GM19023 (cell line): ENCODE data around the gene PSD2.

Source experiments
- ATAC-seq: cut with Tn5 transposase; IDR thresholded peaks from one replicate; pipeline ENCODE4 v1.9.1; 2021; ENCODE audit warnings: mild to moderate bottlenecking, moderate library complexity; ENCODE audit not compliant: unreplicated experiment

The PSD2 gene

GRCh38 chr5:139810341-139811273 lies 15.0 kb downstream of the PSD2 start:
- no peak for ATAC-seq

DNA sequence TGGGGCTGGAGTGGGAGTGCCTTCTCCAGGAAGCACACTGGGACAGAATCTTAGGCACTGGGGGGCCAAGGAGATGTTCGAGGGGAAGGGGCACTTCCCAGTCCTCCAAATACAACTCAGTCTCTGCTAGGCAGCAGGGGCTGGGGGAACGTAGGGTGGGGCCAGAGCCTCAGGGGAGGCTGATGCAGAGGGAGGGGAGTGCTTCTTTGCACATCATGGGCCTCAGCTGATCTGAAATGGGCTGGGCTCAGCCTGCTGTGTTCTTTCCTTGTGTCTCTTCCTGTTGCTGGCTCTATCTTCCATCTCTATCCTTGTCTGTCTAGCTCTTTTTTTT lies 15.6 kb downstream of the PSD2 start:
- ATAC-seq = no peak

DNA sequence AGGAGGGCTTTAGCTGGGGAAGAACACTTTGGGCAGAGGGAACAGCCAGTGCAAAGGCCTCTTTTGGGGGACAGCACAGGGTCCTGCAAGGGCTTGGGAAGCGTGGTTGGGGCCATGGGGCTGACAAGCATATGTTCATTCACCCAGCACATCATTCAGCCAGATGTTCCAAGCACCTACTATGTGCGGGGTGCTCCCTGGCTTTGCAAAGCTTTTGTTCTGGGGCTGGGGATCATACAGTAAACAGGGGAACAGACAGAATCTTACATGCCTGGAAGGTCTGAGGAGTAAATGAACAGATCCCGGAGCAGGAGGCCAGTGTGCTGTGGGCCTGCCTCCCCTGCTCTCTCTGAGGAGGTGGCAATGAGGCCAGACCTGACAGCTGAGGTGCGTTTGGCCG lies 16.7 kb downstream of the PSD2 start:
- no peak for ATAC-seq

DNA sequence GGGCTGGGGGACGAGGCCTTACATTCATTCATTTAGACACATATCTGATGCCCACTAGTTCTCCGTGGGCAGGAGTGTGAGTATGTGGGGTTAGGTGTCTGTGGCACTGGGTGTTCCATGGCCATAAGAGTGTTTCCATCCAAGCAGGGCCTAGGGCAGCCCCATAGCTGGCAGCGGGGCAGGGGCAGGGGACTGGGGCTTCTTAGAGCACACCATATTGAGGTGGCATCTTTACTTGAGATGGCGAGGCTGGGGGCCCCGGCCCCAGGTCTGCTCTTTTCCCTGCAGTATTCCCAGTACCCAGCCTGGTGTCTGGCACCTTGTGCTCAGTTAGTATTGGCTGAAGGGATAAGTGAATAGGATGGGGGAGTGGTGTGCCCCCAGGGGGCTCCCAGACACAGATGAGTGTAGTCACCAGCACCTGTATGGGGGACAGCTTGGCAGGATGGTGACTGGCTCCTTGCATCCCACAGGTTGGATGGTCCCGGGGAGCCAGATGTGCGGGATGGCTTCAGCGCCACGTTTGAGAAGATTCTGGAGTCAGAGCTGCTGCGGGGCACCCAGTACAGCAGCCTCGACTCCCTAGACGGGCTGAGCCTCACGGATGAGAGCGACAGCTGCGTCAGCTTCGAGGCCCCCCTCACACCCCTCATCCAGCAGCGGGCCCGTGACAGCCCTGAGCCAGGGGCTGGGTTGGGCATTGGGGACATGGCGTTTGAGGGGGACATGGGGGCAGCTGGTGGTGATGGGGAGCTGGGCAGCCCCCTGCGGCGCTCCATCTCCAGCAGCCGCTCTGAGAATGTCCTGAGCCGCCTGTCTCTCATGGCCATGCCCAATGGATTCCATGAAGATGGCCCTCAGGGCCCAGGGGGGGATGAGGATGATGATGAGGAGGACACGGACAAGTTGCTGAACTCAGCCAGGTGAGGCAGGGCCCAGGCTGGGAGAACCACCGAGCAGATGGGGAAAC lies 17.5 kb downstream of the PSD2 start:
- ATAC-seq = no peak

DNA sequence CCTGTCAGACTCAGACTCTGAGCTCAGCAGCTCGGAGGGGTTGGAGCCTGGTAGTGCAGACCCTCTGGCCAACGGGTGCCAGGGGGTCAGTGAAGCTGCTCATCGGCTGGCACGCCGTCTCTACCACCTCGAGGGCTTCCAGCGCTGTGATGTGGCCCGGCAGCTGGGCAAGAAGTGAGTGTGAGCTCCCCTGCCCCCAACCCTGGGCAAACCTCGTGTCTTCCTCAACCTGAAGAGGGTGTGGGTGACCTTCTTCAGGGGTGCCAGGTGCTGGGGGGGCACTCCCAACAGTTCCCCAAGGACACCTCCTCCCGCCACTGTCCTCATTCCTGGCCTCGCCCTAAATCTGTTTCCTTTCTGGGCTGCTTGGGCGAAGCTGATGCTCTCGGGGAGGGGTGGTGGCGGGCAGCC lies 18.6 kb downstream of the PSD2 start:
- no peak for ATAC-seq

DNA sequence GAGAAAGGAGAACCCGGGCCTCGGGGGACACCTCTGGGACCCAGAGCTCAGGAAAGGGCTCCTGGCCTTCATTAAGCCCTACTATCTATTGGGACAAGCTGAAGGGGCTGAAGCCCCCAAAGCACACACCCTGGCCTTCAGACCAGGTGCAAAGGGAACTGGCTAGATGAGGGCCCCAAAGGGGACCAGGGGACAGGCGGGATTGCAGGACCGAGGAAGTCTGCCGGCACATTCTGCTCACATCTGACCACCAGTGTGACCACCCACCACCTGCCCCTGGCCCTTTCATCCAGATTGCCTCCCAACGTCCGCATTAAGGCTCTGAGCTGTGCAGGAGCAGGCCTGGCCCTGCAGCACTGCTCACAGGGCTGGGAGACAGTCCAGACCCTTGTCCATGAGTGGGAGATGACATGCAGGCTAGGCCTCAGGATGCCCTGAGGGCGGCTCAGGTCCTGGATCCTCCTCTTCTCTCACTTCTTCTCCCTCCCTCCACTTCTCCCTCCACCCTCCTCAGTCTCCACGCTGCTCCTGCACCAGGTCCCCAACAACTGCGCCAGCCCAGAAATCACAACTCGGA lies 19.2 kb downstream of the PSD2 start:
- ATAC-seq = no peak

DNA sequence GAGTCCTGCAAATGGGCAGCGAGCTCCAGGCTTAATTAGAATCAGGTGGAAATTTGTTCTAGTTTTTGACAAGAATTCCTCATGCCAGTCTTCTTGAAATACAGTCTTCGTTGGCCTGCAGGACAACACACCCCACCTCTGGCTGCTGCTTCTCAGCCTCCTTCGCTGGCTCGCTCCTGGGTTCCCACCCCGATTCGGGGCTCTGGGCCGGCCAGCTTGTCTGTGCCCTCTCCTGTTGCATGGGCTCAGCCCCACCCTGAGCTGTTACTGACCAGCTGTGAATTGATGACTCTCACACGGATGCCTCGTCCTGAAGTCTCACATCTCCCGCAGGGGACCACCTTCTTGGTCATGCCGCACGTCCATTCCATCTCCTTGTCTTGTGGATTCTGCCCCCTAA lies 21.0 kb downstream of the PSD2 start:
- ATAC-seq = no peak

DNA sequence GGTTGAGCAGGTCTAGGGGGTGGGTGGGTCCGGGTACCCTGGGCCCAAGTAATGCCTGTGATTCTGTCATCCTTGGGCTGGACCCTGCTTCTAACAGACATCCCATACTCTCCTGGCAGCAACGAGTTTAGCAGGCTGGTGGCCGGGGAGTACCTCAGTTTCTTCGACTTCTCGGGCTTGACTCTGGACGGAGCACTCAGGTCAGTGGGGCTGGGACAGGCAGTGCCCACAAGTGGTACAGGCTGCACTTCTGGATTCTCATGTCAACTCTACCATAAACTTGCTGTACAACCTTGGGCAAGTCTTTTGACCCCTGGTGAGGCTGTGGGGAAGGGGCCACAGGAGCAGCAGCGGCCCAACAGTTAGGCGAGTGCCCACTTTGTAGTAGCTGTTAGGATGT lies 21.8 kb downstream of the PSD2 start:
- ATAC-seq = no peak

GRCh38 chr5:139817970-139818369 lies 22.4 kb downstream of the PSD2 start:
- ATAC-seq = no peak

- ATAC-seq = no peak
Observed at GRCh38 chr5:139820130-139820529, 24.5 kb downstream of the PSD2 start.

DNA sequence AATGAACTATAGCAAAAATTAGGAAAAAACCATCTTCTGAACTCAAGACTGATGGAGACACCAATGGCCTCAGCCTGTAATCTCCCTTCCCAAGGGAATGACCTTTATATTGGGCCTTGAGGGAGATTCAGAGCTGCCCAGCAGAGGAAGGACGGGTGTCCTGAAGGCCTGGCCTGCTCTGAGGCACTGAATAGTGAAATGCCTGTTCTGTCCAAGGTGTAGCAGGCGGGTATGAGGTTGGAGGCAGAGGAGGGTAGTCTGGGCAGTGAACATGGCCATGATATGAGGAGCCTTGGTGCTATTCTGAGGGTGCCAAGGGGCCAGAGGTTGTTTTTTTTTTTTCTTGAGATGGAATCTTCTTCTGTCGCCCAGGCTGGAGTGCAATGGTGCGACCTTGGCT lies 25.0 kb downstream of the PSD2 start:
- ATAC-seq = no peak

GRCh38 chr5:139821806-139822552 lies 26.4 kb downstream of the PSD2 start:
- ATAC-seq = no peak

DNA sequence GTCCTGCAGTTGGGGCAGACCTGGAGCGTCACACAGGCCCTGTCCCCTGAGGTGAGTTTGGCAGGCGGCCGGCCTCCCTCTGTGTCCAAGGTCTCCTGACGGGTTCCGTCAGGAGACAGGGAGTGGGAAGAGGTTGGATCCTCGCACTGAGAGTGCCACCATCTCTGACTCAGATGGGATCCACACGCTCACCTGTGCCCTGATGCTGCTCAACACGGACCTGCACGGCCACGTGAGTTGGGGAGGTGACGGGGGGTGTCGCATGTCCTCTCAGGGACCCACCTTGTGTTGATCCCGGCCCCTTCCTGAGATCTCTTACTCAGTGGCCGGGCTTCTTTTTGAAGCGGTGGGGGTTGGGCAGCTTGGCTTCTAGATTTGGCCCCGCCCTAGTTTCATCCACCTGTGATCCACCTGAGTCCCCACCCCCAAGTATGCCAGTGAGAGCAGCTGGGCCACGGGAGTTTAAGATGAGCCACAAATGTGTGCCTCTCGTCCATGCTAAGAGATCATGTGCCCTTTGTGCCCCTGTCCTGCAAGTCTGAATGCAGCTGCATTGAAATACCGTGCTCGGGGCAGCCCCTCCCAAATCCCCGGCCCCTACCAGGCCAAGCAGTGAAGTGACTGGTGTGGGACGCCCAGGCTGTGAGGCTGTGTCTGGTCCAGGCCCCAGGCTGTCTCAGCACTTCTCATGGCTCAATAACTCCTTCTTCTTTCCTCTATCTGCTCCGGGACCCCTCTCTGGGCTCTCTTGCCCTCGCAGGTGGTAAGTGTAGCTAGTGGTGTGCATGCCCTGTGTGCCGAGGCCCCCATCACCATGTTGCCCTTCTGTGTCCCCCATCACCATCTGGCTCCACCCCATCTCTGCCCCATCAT lies 27.2 kb downstream of the PSD2 start:
- ATAC-seq = no peak

- no peak for ATAC-seq
Observed at GRCh38 chr5:139823757-139824355, 28.2 kb downstream of the PSD2 start.

- no peak for ATAC-seq
Observed at GRCh38 chr5:139825690-139826089, 30.1 kb downstream of the PSD2 start.

DNA sequence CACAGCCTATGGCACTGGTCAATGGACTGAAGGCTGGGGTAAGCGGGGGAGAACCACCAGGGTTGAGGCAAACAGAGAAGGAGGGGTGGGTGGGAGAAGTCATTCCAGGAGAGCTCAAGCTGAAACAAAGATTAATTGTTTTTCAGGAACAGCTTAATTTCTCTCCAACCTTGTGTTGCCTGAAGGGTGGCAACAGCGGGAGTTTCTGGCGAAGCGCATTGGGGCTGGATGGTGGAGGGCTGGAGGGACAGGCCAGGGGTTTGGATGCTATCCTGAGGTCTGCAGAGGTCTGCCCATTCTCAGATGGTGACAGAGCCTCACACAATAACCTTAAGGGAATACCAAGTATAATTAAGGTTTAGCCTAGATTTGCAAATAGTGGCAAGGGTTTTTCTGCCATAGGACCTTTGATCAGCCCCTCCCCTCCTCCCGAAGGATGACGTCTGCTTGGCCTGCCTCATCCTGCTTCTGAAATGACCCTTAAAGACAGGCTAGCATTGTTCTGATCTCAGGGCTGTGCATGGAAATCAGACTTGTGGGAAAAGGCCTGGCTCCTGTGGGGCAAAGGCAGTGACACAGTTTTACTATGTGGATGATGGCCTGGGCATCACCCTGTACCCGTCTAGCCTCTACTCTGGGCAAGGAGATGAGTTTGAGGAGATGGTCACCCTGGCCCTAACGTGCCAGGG lies 32.7 kb downstream of the PSD2 start:
- no peak for ATAC-seq

- ATAC-seq = no peak
Observed at GRCh38 chr5:139829471-139829870, 33.9 kb downstream of the PSD2 start.

DNA sequence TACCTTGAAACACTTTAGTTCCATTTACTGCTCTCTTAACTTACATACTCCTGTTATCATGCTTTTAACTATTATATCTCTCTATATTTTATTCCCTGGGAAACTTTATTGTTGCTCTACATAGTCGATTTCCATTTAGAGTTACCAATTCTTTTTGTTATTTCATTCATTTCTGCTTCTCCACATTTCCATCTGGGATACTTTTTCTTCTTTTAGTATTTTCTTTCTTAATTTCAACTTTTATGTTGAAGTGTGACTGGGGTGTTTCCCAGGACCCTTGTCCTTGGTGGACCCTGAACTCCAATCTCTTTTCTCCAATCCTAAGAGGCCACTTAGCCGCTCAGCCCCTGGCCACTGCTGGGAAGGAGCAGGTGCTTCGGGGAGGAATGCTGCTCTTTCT lies 36.0 kb downstream of the PSD2 start:
- ATAC-seq = no peak

- no peak for ATAC-seq
Observed at GRCh38 chr5:139833525-139833924, 37.9 kb downstream of the PSD2 start.
